H1 (cell line): ENCODE results near the gene FGGY. TPM values are rescaled to one million over a fixed set of nuclear protein-coding genes. Genes with fewer than 3 reads are reported as not detected.

Source experiments
- CTCF ChIA-PET: fragments of 300-600 bp; sonication (Branson Sonifier 250); formaldehyde crosslinking; loops from one replicate; lab custom pipeline; 2021; ENCODE audit not compliant: partially characterized antibody; lab: Charles Lee
- POLR2A ChIA-PET: fragments of 300-600 bp; sonication (Branson Sonifier 250); formaldehyde crosslinking; loops from one replicate; lab custom pipeline; 2021; ENCODE audit warnings: inconsistent platforms; ENCODE audit not compliant: partially characterized antibody; lab: Charles Lee
- DNase-seq, 2 experiments: peaks; one replicate each; pipeline versions ENCODE4 v3.0.0 to v3.0.0-alpha.2; 2010 to 2022; ENCODE audit warnings: low spot score in 2 of 2, low read depth in 1 of 2, mixed read lengths in 1 of 2
- FAIRE-seq: peaks from 2 replicates; lab custom pipeline; 2011; peaks lifted over from hg19 to GRCh38; lab: Jason Lieb, UNC
- H2AFZ ChIP-seq: 2 replicates; pipeline ENCODE4 v1.8.1; 2012; ENCODE audit warnings: low read length, inconsistent platforms
- H2AK5ac ChIP-seq: 2 replicates; pipeline ENCODE4 v1.6.1; 2013; ENCODE audit warnings: low read depth, low read length
- H2BK120ac ChIP-seq: replicated peaks from 2 replicates; pipeline ENCODE3; 2013; ENCODE audit warnings: low read depth, low read length, inconsistent platforms
- H2BK12ac ChIP-seq: 2 replicates; pipeline ENCODE4 v1.6.1; 2013; ENCODE audit warnings: low read depth, low read length
- H2BK15ac ChIP-seq: 2 replicates; pipeline ENCODE4 v1.6.1; 2013; ENCODE audit warnings: low read length
- H2BK20ac ChIP-seq: 2 replicates; pipeline ENCODE4 v1.6.1; 2013; ENCODE audit warnings: low read length
- H2BK5ac ChIP-seq: 2 replicates; pipeline ENCODE4 v1.6.1; 2013; ENCODE audit warnings: low read depth, low read length
- H3K14ac ChIP-seq: 2 replicates; pipeline ENCODE4 v1.6.1; 2013; ENCODE audit warnings: inconsistent platforms; ENCODE audit not compliant: insufficient read length
- H3K18ac ChIP-seq: 2 replicates; pipeline ENCODE4 v1.6.1; 2013; ENCODE audit warnings: low read length; ENCODE audit errors: extremely low read depth
- H3K23ac ChIP-seq: 2 replicates; pipeline ENCODE4 v1.6.1; 2013; ENCODE audit warnings: inconsistent platforms; ENCODE audit not compliant: insufficient read length
- H3K23me2 ChIP-seq: 2 replicates; pipeline ENCODE4 v1.6.1; 2013; ENCODE audit warnings: low read depth, low read length
- H3K27ac ChIP-seq: 2 replicates; pipeline ENCODE4 v1.6.1; 2011; ENCODE audit warnings: low read depth, low read length, inconsistent platforms
- H3K27me3 ChIP-seq, 4 experiments: replicated peaks in 1 of 4; 1 replicate in 1 of 4; 2 replicates in 3 of 4; pipeline versions ENCODE4 v1.6.1 to v1.8.1; 2011 to 2013; ENCODE audit warnings: low read length in 3 of 4, mild to moderate bottlenecking in 3 of 4, inconsistent platforms in 2 of 4, mixed read lengths in 2 of 4, moderate library complexity in 1 of 4; ENCODE audit not compliant: control insufficient read depth in 3 of 4, insufficient read depth in 3 of 4; ENCODE audit errors: extremely low read depth in 1 of 4
- H3K36me3 ChIP-seq, 4 experiments: 2 replicates each; pipeline versions ENCODE4 v1.6.1 to v1.8.1; 2011 to 2013; ENCODE audit warnings: mild to moderate bottlenecking in 4 of 4, low read length in 3 of 4, moderate library complexity in 2 of 4, control low read depth in 1 of 4, inconsistent platforms in 1 of 4; ENCODE audit not compliant: insufficient read depth in 4 of 4, control insufficient read depth in 2 of 4
- H3K4ac ChIP-seq: replicated peaks from 2 replicates; pipeline ENCODE3; 2013; ENCODE audit warnings: low read length, low read depth, mixed read lengths, inconsistent platforms; ENCODE audit not compliant: insufficient read length
- H3K4me1 ChIP-seq, 4 experiments: replicated peaks in 1 of 4; 1 replicate in 1 of 4; 2 replicates in 3 of 4; pipeline versions ENCODE4 v1.6.1 to v1.8.1; 2011 to 2013; ENCODE audit warnings: low read length in 3 of 4, inconsistent platforms in 2 of 4, mixed read lengths in 1 of 4; ENCODE audit not compliant: insufficient read depth in 4 of 4, control insufficient read depth in 3 of 4
- H3K4me2 ChIP-seq, 2 experiments: 2 replicates each; pipeline versions ENCODE4 v1.6.1 to v1.8.1; 2011 to 2013; ENCODE audit warnings: low read depth in 2 of 2, low read length in 2 of 2, control low read depth in 1 of 2, inconsistent platforms in 1 of 2, mild to moderate bottlenecking in 1 of 2; ENCODE audit not compliant: insufficient read depth in 1 of 2
- H3K4me3 ChIP-seq, 4 experiments: fragments of 200-600, 300-600 bp in 1 of 4; sonication (generic), shearing (Covaris generic), sonication (Bioruptor Twin) in 1 of 4; 2 replicates each; pipeline versions ENCODE4 v1.5.1 to v1.8.1; 2011 to 2016; ENCODE audit warnings: low read length in 4 of 4, low read depth in 3 of 4, control low read depth in 2 of 4, inconsistent platforms in 2 of 4, mild to moderate bottlenecking in 2 of 4, mixed read lengths in 1 of 4, moderate library complexity in 1 of 4; ENCODE audit not compliant: insufficient read depth in 2 of 4; ENCODE audit errors: extremely low read depth in 1 of 4
- H3K56ac ChIP-seq: replicated peaks from 2 replicates; pipeline ENCODE3; 2013; ENCODE audit warnings: low read depth, mild to moderate bottlenecking, mixed read lengths, low read length, inconsistent platforms; ENCODE audit not compliant: insufficient read length
- H3K79me1 ChIP-seq: 2 replicates; pipeline ENCODE4 v1.6.1; 2013; ENCODE audit warnings: low read depth, low read length, control low read depth
- H3K79me2 ChIP-seq, 2 experiments: 2 replicates each; pipeline versions ENCODE4 v1.6.1 to v1.8.1; 2012 to 2013; ENCODE audit warnings: low read length in 2 of 2, mild to moderate bottlenecking in 2 of 2, inconsistent platforms in 1 of 2; ENCODE audit not compliant: insufficient read depth in 2 of 2, control insufficient read depth in 1 of 2
- H3K9ac ChIP-seq, 4 experiments: replicated peaks in 1 of 4; 1 replicate in 1 of 4; 2 replicates in 3 of 4; pipeline versions ENCODE4 v1.6.1 to v1.8.1; 2011 to 2013; ENCODE audit warnings: low read depth in 3 of 4, low read length in 3 of 4, control low read depth in 2 of 4, mild to moderate bottlenecking in 2 of 4, moderate library complexity in 2 of 4, inconsistent platforms in 1 of 4; ENCODE audit errors: extremely low read depth in 1 of 4
- H3K9me3 ChIP-seq, 2 experiments: 2 replicates each; pipeline versions ENCODE4 v1.6.1 to v1.8.1; 2012 to 2013; ENCODE audit warnings: mild to moderate bottlenecking in 2 of 2, moderate library complexity in 2 of 2, control low read depth in 1 of 2, inconsistent platforms in 1 of 2, low read depth in 1 of 2, low read length in 1 of 2, mixed read lengths in 1 of 2; ENCODE audit not compliant: insufficient read depth in 2 of 2
- H4K20me1 ChIP-seq, 2 experiments: replicated peaks in 1 of 2; 2 replicates each; pipeline versions ENCODE3 to v1.8.1; 2011 to 2013; ENCODE audit warnings: inconsistent platforms in 2 of 2, low read length in 2 of 2, mild to moderate bottlenecking in 1 of 2; ENCODE audit not compliant: insufficient read depth in 2 of 2, control insufficient read depth in 1 of 2
- H4K5ac ChIP-seq: 2 replicates; pipeline ENCODE4 v1.6.1; 2013; ENCODE audit warnings: low read length, low read depth, mixed read lengths, inconsistent platforms; ENCODE audit not compliant: insufficient read length
- H4K8ac ChIP-seq: 2 replicates; pipeline ENCODE4 v1.8.0; 2013; ENCODE audit warnings: mild to moderate bottlenecking, moderate library complexity, low read length, inconsistent platforms; ENCODE audit not compliant: insufficient read depth; ENCODE audit errors: extremely low read depth
- H4K91ac ChIP-seq: replicated peaks from 2 replicates; pipeline ENCODE3; 2013; ENCODE audit warnings: low read length, mixed read lengths, inconsistent platforms; ENCODE audit not compliant: insufficient read length
- BRCA1 ChIP-seq: IDR thresholded peaks from 2 replicates; pipeline ENCODE4 v1.6.1; 2012; ENCODE audit warnings: low read depth, low read length, improper control_type of control experiment
- CBX8 ChIP-seq: fragments of 300-800, 300-1000 bp; sonication (generic); IDR thresholded peaks from 2 replicates; pipeline ENCODE4 v1.7.1; 2016; ENCODE audit warnings: low read depth, low read length, borderline replicate concordance
- CTCF ChIP-seq, 3 experiments: IDR thresholded peaks; 1 replicate in 2 of 3; 2 replicates in 1 of 3; pipeline versions ENCODE4 v1.5.1 to v1.6.1; 2011; ENCODE audit warnings: low read length in 3 of 3, mild to moderate bottlenecking in 3 of 3, inconsistent platforms in 2 of 3, low read depth in 1 of 3, moderate library complexity in 1 of 3; ENCODE audit not compliant: insufficient read depth in 1 of 3; ENCODE audit errors: control extremely low read depth in 1 of 3
- KDM1A ChIP-seq: fragments of 200-600, 300-600 bp; sonication (generic); IDR thresholded peaks from 2 replicates; pipeline ENCODE4 v1.7.1; 2016; ENCODE audit warnings: mild to moderate bottlenecking, low read length, borderline replicate concordance
- MAX ChIP-seq: IDR thresholded peaks from 2 replicates; pipeline ENCODE4 v1.6.1; 2012; ENCODE audit warnings: inconsistent platforms
- POLR2A ChIP-seq, 2 experiments: IDR thresholded peaks; 1 replicate in 1 of 2; 2 replicates in 1 of 2; pipeline ENCODE4 v1.6.1; 2011; ENCODE audit warnings: low read depth in 2 of 2, low read length in 2 of 2, mild to moderate bottlenecking in 2 of 2; ENCODE audit errors: control extremely low read depth in 1 of 2
- SAP30 ChIP-seq: fragments of 300-600 bp; sonication (generic); IDR thresholded peaks from 2 replicates; pipeline ENCODE4 v1.7.1; 2012; ENCODE audit warnings: low read length, moderate library complexity, mild to moderate bottlenecking, inconsistent platforms; ENCODE audit not compliant: insufficient read depth, insufficient replicate concordance
- SIRT6 ChIP-seq: IDR thresholded peaks from one replicate; pipeline ENCODE4 v1.7.1; 2012; ENCODE audit warnings: low read length, inconsistent platforms
- WGBS, 2 experiments: shearing (Covaris generic) in 1 of 2; methylation state at CpG; one replicate each; pipeline versions ENCODE4 v1.1.6 to v1.1.7; 2013 to 2015; ENCODE audit warnings: low lambda C conversion rate in 2 of 2, mixed read lengths in 2 of 2, inconsistent platforms in 1 of 2, low coverage in 1 of 2, missing lambda C conversion rate in 1 of 2; ENCODE audit not compliant: insufficient replicate concordance in 2 of 2, insufficient coverage in 1 of 2, insufficient read length in 1 of 2; ENCODE audit errors: extremely low coverage in 1 of 2, missing lambda C conversion rate in 1 of 2; 5-methylcytosine and 5-hydroxymethylcytosine counted together
- polyA plus RNA-seq, 7 experiments: library from polyadenylated mRNA; depleted of rRNA in 3 of 7; stranded (reverse) in 5 of 7; unstranded in 2 of 7; fragments of >200 nt in 5 of 7; fragments of 200-250 nt in 2 of 7; gene quantifications; 1 replicate in 5 of 7; 2 replicates in 1 of 7; 4 replicates in 1 of 7; pipeline versions ENCODE4 v1.2.1 to v1.2.3, GENCODE V29; 2011 to 2013; ENCODE audit warnings: missing spikeins in 2 of 7, mixed read lengths in 2 of 7
- total RNA-seq: library from RNA; stranded (reverse); fragmentation: NEBNext Ultra II Directional; extraction: Animal tissue kit (Norgen Biotek cat#: 25700); gene quantifications from 2 replicates; pipeline ENCODE4 v1.2.1, GENCODE V29; 2021
- TF ChIP-seq, protein P1 (sequence below): IDR thresholded peaks from 2 replicates; pipeline ENCODE4 v1.6.1; 2011; ENCODE audit warnings: low read length, improper control_type of control experiment

Gene FGGY
- total and polyA plus RNA-seq, 2 of the 8 experiments (the other 6 are each of a cell fraction or from before 2014, with no cell fraction given), result 10.3 to 12.5 TPM

- no peak overlapping the region for H4K91ac ChIP-seq
- no peaks in the 10 kb centered on the region for H3K79me2 ChIP-seq
- H3K4me1 ChIP-seq, result no peaks in the 10 kb centered on the region
- H3K23me2 ChIP-seq, result no peaks in the 10 kb centered on the region
- H4K8ac ChIP-seq, result no peak overlapping the region
- H3K23ac ChIP-seq, result no peak overlapping the region
- no peaks in the 10 kb centered on the region; a peak in 2 of 8 replicates for H3K36me3 ChIP-seq
- no peak overlapping the region for H2BK120ac ChIP-seq
- H2BK20ac ChIP-seq, result no peak overlapping the region
- 89% methylated on average over 3 of the region's 3 CpGs; no CpG with 5 or more reads in 1 of the 2 experiments for WGBS, 2 experiments
- H3K4me2 ChIP-seq, result no peak overlapping the region
- no peak overlapping the region for H2AK5ac ChIP-seq
- no peak overlapping the region for H2BK12ac ChIP-seq
- no peak overlapping the region for H3K14ac ChIP-seq
- no peak for DNase-seq
- no peak overlapping the region for H3K9ac ChIP-seq
- no peak overlapping the region for H3K56ac ChIP-seq
- no peak for FAIRE-seq
- H2BK15ac ChIP-seq, result no peak overlapping the region
- POLR2A ChIA-PET, result no interaction called here
- no peaks in the 10 kb centered on the region for H3K79me1 ChIP-seq
- H4K20me1 ChIP-seq, result no peaks in the 10 kb centered on the region
- no peak overlapping the region for H3K4me3 ChIP-seq
- no peak overlapping the region for H3K4ac ChIP-seq
- CTCF ChIA-PET, result interaction anchor here (0.8 kb wide), 1 partner anchor 9 kb away, joined by 3 read pairs; no protein-coding TSS in a partner anchor
- H3K27me3 ChIP-seq, result no peaks in the 10 kb centered on the region
- no peak overlapping the region for H3K27ac ChIP-seq
- H3K9me3 ChIP-seq, result no peaks in the 10 kb centered on the region
- no peak overlapping the region for H2BK5ac ChIP-seq
- no peak overlapping the region for H3K18ac ChIP-seq
- H4K5ac ChIP-seq, result no peak overlapping the region
- no peak overlapping the region for H2AFZ ChIP-seq
- TF ChIP-seq SIRT6, result no peak
- TF ChIP-seq MAX, result no peak
- no peak for TF ChIP-seq SAP30
- TF ChIP-seq POLR2A (IDR thresholded peaks at IDR 0.05; ENCODE audit: control extremely low read depth in 1 of 2, low read depth in 2 of 2, low read length in 2 of 2), result no peak
- TF ChIP-seq KDM1A, result no peak
- no peak for TF ChIP-seq CTCF (IDR thresholded peaks at IDR 0.05; ENCODE audit: control extremely low read depth in 1 of 3, insufficient read depth in 1 of 3, low read depth in 1 of 3, low read length in 3 of 3)
- TF ChIP-seq, protein P1, sequence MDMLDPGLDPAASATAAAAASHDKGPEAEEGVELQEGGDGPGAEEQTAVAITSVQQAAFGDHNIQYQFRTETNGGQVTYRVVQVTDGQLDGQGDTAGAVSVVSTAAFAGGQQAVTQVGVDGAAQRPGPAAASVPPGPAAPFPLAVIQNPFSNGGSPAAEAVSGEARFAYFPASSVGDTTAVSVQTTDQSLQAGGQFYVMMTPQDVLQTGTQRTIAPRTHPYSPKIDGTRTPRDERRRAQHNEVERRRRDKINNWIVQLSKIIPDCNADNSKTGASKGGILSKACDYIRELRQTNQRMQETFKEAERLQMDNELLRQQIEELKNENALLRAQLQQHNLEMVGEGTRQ, result no peak
- no peak for TF ChIP-seq BRCA1
- no peak for TF ChIP-seq CBX8
Observed at GRCh38 chr1:59342801-59343575, 46.1 kb downstream of the FGGY start.
